Measurements from ENCODE around the gene NEK7.
A peak's percentile ranks its signal among the peaks of the same experiment; 100 is the strongest.

NEK7 gene

GRCh38 chr1:198328458-198329032, 171.7 kb downstream of the NEK7 start:
- no peaks in the 10 kb centered on the region for H3K79me1 ChIP-seq (replicated peaks; ENCODE audit: low read length, poor library complexity, severe bottlenecking)
- H3K4me1 ChIP-seq (ENCODE audit: control insufficient read depth, insufficient read depth, low read depth, low read length): no peaks in the 10 kb centered on the region
- no peak overlapping the region for H2BK15ac ChIP-seq (ENCODE audit: low read depth, poor library complexity, severe bottlenecking)
- no peak overlapping the region for H3K14ac ChIP-seq (ENCODE audit: low read length in 2 of 2)
- no peak overlapping the region for H3K27ac ChIP-seq (ENCODE audit: low read length, poor library complexity, severe bottlenecking)
- H2BK120ac ChIP-seq (ENCODE audit: low read depth, low read length): no peak overlapping the region
- H3K18ac ChIP-seq (ENCODE audit: low read depth in 1 of 2, low read length in 2 of 2): no peak overlapping the region
- no peak overlapping the region for H3K4me3 ChIP-seq (ENCODE audit: insufficient read depth in 1 of 2, low read depth in 1 of 2, low read length in 2 of 2)
- no peak overlapping the region for H2BK5ac ChIP-seq (ENCODE audit: low read depth, low read length, poor library complexity, severe bottlenecking)
- no peak overlapping the region for H2AK5ac ChIP-seq (ENCODE audit: low read length, severe bottlenecking)
- no peak overlapping the region for H3K23ac ChIP-seq (ENCODE audit: low read length in 2 of 2)
- H2BK12ac ChIP-seq (ENCODE audit: low read length in 2 of 2): no peak overlapping the region
- no peaks in the 10 kb centered on the region for H3K36me3 ChIP-seq (ENCODE audit: control insufficient read depth in 1 of 2, insufficient read depth in 2 of 2, low read depth in 1 of 2, low read length in 2 of 2)
- no peaks in the 10 kb centered on the region for H3K9me3 ChIP-seq (ENCODE audit: control insufficient read depth, low read length)
- WGBS: over 99% methylated on average over 8 of the region's 10 CpGs
- DNase-seq: no peak
- H3K9ac ChIP-seq (ENCODE audit: low read length): no peak overlapping the region
- H4K8ac ChIP-seq (ENCODE audit: low read length): no peak overlapping the region
- no peak overlapping the region for H3K4me2 ChIP-seq (ENCODE audit: low read length, poor library complexity, severe bottlenecking)
- H3K4ac ChIP-seq (ENCODE audit: low read depth in 1 of 2, low read length in 2 of 2): no peak overlapping the region
- H2AFZ ChIP-seq (ENCODE audit: low read depth, low read length): no peak overlapping the region
- no peaks in the 10 kb centered on the region for H3K27me3 ChIP-seq (ENCODE audit: control insufficient read depth in 1 of 2, insufficient read depth in 1 of 2, low read length in 2 of 2)
- H4K91ac ChIP-seq (ENCODE audit: low read length): peak overlapping the region; percentile 50

- H2BK5ac ChIP-seq (ENCODE audit: low read depth, low read length, poor library complexity, severe bottlenecking): no peak overlapping the region
- no peak overlapping the region for H3K4ac ChIP-seq (ENCODE audit: low read depth in 1 of 2, low read length in 2 of 2)
- no peak overlapping the region for H2AK5ac ChIP-seq (ENCODE audit: low read length, severe bottlenecking)
- no peaks in the 10 kb centered on the region for H3K36me3 ChIP-seq (ENCODE audit: control insufficient read depth in 1 of 2, insufficient read depth in 2 of 2, low read depth in 1 of 2, low read length in 2 of 2)
- no peak overlapping the region for H2BK120ac ChIP-seq (ENCODE audit: low read depth, low read length)
- WGBS: 74% methylated on average over 2 of the region's 2 CpGs
- no peak overlapping the region for H3K27ac ChIP-seq (ENCODE audit: low read length, poor library complexity, severe bottlenecking)
- H3K14ac ChIP-seq (ENCODE audit: low read length in 2 of 2): no peak overlapping the region
- no peaks in the 10 kb centered on the region for H3K9me3 ChIP-seq (ENCODE audit: control insufficient read depth, low read length)
- H4K91ac ChIP-seq (ENCODE audit: low read length): no peak overlapping the region
- H3K9ac ChIP-seq (ENCODE audit: low read length): no peak overlapping the region
- no peak overlapping the region for H3K4me3 ChIP-seq (ENCODE audit: insufficient read depth in 1 of 2, low read depth in 1 of 2, low read length in 2 of 2)
- no peak overlapping the region for H3K4me2 ChIP-seq (ENCODE audit: low read length, poor library complexity, severe bottlenecking)
- no peak overlapping the region for H2BK15ac ChIP-seq (ENCODE audit: low read depth, poor library complexity, severe bottlenecking)
- no peak overlapping the region for H3K23ac ChIP-seq (ENCODE audit: low read length in 2 of 2)
- no peak overlapping the region for H2AFZ ChIP-seq (ENCODE audit: low read depth, low read length)
- no peaks in the 10 kb centered on the region for H3K27me3 ChIP-seq (ENCODE audit: control insufficient read depth in 1 of 2, insufficient read depth in 1 of 2, low read length in 2 of 2)
- H3K18ac ChIP-seq (ENCODE audit: low read depth in 1 of 2, low read length in 2 of 2): no peak overlapping the region
- no peak overlapping the region for H4K8ac ChIP-seq (ENCODE audit: low read length)
- H3K4me1 ChIP-seq (ENCODE audit: control insufficient read depth, insufficient read depth, low read depth, low read length): no peaks in the 10 kb centered on the region
- no peaks in the 10 kb centered on the region for H3K79me1 ChIP-seq (replicated peaks; ENCODE audit: low read length, poor library complexity, severe bottlenecking)
- H2BK12ac ChIP-seq (ENCODE audit: low read length in 2 of 2): no peak overlapping the region
- no peak for DNase-seq
These were observed 174.3 kb downstream of the NEK7 start for GRCh38 chr1:198330982-198331615.

- H3K4me1 ChIP-seq (ENCODE audit: control insufficient read depth, insufficient read depth, low read depth, low read length): no peaks in the 10 kb centered on the region
- H3K23ac ChIP-seq (ENCODE audit: low read length in 2 of 2): no peak overlapping the region
- H3K36me3 ChIP-seq (ENCODE audit: control insufficient read depth in 1 of 2, insufficient read depth in 2 of 2, low read depth in 1 of 2, low read length in 2 of 2): no peaks in the 10 kb centered on the region
- no peak overlapping the region for H2BK15ac ChIP-seq (ENCODE audit: low read depth, poor library complexity, severe bottlenecking)
- no peak overlapping the region for H2BK120ac ChIP-seq (ENCODE audit: low read depth, low read length)
- WGBS: no CpG with 5 or more reads among the region's 1 CpG
- H3K18ac ChIP-seq (ENCODE audit: low read depth in 1 of 2, low read length in 2 of 2): no peak overlapping the region
- H3K14ac ChIP-seq (ENCODE audit: low read length in 2 of 2): no peak overlapping the region
- no peak overlapping the region for H3K9ac ChIP-seq (ENCODE audit: low read length)
- no peak for DNase-seq
- no peak overlapping the region for H3K4me3 ChIP-seq (ENCODE audit: insufficient read depth in 1 of 2, low read depth in 1 of 2, low read length in 2 of 2)
- no peak overlapping the region for H2AFZ ChIP-seq (ENCODE audit: low read depth, low read length)
- no peaks in the 10 kb centered on the region for H3K9me3 ChIP-seq (ENCODE audit: control insufficient read depth, low read length)
- H3K4ac ChIP-seq (ENCODE audit: low read depth in 1 of 2, low read length in 2 of 2): no peak overlapping the region
- no peak overlapping the region for H4K8ac ChIP-seq (ENCODE audit: low read length)
- no peak overlapping the region for H3K27ac ChIP-seq (ENCODE audit: low read length, poor library complexity, severe bottlenecking)
- no peak overlapping the region for H2BK12ac ChIP-seq (ENCODE audit: low read length in 2 of 2)
- H4K91ac ChIP-seq (ENCODE audit: low read length): no peak overlapping the region
- no peak overlapping the region for H3K4me2 ChIP-seq (ENCODE audit: low read length, poor library complexity, severe bottlenecking)
- H2AK5ac ChIP-seq (ENCODE audit: low read length, severe bottlenecking): no peak overlapping the region
- no peaks in the 10 kb centered on the region for H3K79me1 ChIP-seq (replicated peaks; ENCODE audit: low read length, poor library complexity, severe bottlenecking)
- no peak overlapping the region for H2BK5ac ChIP-seq (ENCODE audit: low read depth, low read length, poor library complexity, severe bottlenecking)
- no peaks in the 10 kb centered on the region for H3K27me3 ChIP-seq (ENCODE audit: control insufficient read depth in 1 of 2, insufficient read depth in 1 of 2, low read length in 2 of 2)
These were observed 176.9 kb downstream of the NEK7 start for GRCh38 chr1:198333744-198334143.

- no peaks in the 10 kb centered on the region for H3K27me3 ChIP-seq (ENCODE audit: control insufficient read depth in 1 of 2, insufficient read depth in 1 of 2, low read length in 2 of 2)
- H2BK12ac ChIP-seq (ENCODE audit: low read length in 2 of 2): no peak overlapping the region
- H3K14ac ChIP-seq (ENCODE audit: low read length in 2 of 2): no peak overlapping the region
- H2AFZ ChIP-seq (ENCODE audit: low read depth, low read length): no peak overlapping the region
- no peak overlapping the region for H3K4ac ChIP-seq (ENCODE audit: low read depth in 1 of 2, low read length in 2 of 2)
- H3K9ac ChIP-seq (ENCODE audit: low read length): no peak overlapping the region
- H3K27ac ChIP-seq (ENCODE audit: low read length, poor library complexity, severe bottlenecking): no peak overlapping the region
- no peaks in the 10 kb centered on the region for H3K9me3 ChIP-seq (ENCODE audit: control insufficient read depth, low read length)
- H2BK120ac ChIP-seq (ENCODE audit: low read depth, low read length): no peak overlapping the region
- H3K4me1 ChIP-seq (ENCODE audit: control insufficient read depth, insufficient read depth, low read depth, low read length): no peaks in the 10 kb centered on the region
- H2BK15ac ChIP-seq (ENCODE audit: low read depth, poor library complexity, severe bottlenecking): no peak overlapping the region
- H4K8ac ChIP-seq (ENCODE audit: low read length): no peak overlapping the region
- H2BK5ac ChIP-seq (ENCODE audit: low read depth, low read length, poor library complexity, severe bottlenecking): no peak overlapping the region
- no peaks in the 10 kb centered on the region for H3K79me1 ChIP-seq (replicated peaks; ENCODE audit: low read length, poor library complexity, severe bottlenecking)
- H4K91ac ChIP-seq (ENCODE audit: low read length): no peak overlapping the region
- no peak overlapping the region for H3K4me3 ChIP-seq (ENCODE audit: insufficient read depth in 1 of 2, low read depth in 1 of 2, low read length in 2 of 2)
- no peak overlapping the region for H3K18ac ChIP-seq (ENCODE audit: low read depth in 1 of 2, low read length in 2 of 2)
- no peaks in the 10 kb centered on the region for H3K36me3 ChIP-seq (ENCODE audit: control insufficient read depth in 1 of 2, insufficient read depth in 2 of 2, low read depth in 1 of 2, low read length in 2 of 2)
- WGBS: 100% methylated on average over 1 of the region's 1 CpG
- H3K23ac ChIP-seq (ENCODE audit: low read length in 2 of 2): no peak overlapping the region
- DNase-seq: no peak
- H3K4me2 ChIP-seq (ENCODE audit: low read length, poor library complexity, severe bottlenecking): no peak overlapping the region
- no peak overlapping the region for H2AK5ac ChIP-seq (ENCODE audit: low read length, severe bottlenecking)
These were observed 178.9 kb downstream of the NEK7 start for GRCh38 chr1:198335663-198336062.
